IMR-90 (cell line): ENCODE data around the gene COL18A1. TPM values are rescaled to one million over a fixed set of nuclear protein-coding genes. Genes with fewer than 3 reads are reported as not detected.

Source experiments
- ATAC-seq: fragments of 200-7000 bp; cut with Tn5 transposase; 2 replicates; pipeline ENCODE4 v1.9.1; 2020; ENCODE audit warnings: low read depth, mild to moderate bottlenecking, moderate library complexity
- BruUV-seq: library from RNA; stranded (reverse); fragments of 400-500 nt; replicated peaks from 2 replicates; lab custom pipeline; 2021; lab: Mats Ljungman, UMichigan
- CTCF ChIA-PET: fragments of 300-600 bp; formaldehyde crosslinking; extraction: SDS; loops from one replicate; lab custom pipeline; 2021; ENCODE audit warnings: antibody characterized with exemption; lab: Yijun Ruan, JAX
- POLR2A ChIA-PET: fragments of 300-600 bp; sonication (Branson Sonifier 250); formaldehyde crosslinking; loops from one replicate; lab custom pipeline; 2022; ENCODE audit warnings: antibody characterized with exemption; ENCODE audit not compliant: unreplicated experiment; lab: Charles Lee
- DNase-seq: peaks from one replicate; pipeline ENCODE4 v3.0.0; 2013
- H2AFZ ChIP-seq: replicated peaks from 2 replicates; pipeline ENCODE3; 2013; ENCODE audit warnings: low read length, mild to moderate bottlenecking; ENCODE audit not compliant: poor library complexity
- H2AK5ac ChIP-seq: 2 replicates; pipeline ENCODE4 v1.6.1; 2013; ENCODE audit warnings: low read depth, low read length, inconsistent platforms
- H2AK9ac ChIP-seq: replicated peaks from 2 replicates; pipeline ENCODE3; 2013; ENCODE audit warnings: mild to moderate bottlenecking, low read depth, low read length, moderate library complexity; ENCODE audit not compliant: poor library complexity
- H2BK120ac ChIP-seq: 2 replicates; pipeline ENCODE4 v1.6.1; 2013; ENCODE audit warnings: low read depth, low read length, inconsistent platforms
- H2BK15ac ChIP-seq: 3 replicates; pipeline ENCODE4 v1.6.1; 2013; ENCODE audit warnings: low read depth, low read length, inconsistent platforms
- H2BK20ac ChIP-seq: 2 replicates; pipeline ENCODE4 v1.6.1; 2013; ENCODE audit warnings: low read depth, mild to moderate bottlenecking, inconsistent platforms, low read length, moderate library complexity
- H2BK5ac ChIP-seq: 2 replicates; pipeline ENCODE4 v1.6.1; 2013; ENCODE audit warnings: mild to moderate bottlenecking, low read depth, low read length, inconsistent platforms; ENCODE audit not compliant: poor library complexity, severe bottlenecking
- H3K14ac ChIP-seq: replicated peaks from 2 replicates; pipeline ENCODE4 v1.6.1; 2013; ENCODE audit warnings: low read depth, low read length, inconsistent platforms
- H3K18ac ChIP-seq: 2 replicates; pipeline ENCODE4 v1.6.1; 2013; ENCODE audit warnings: low read depth, low read length, control low read depth
- H3K23ac ChIP-seq: 2 replicates; pipeline ENCODE4 v1.6.1; 2013; ENCODE audit warnings: low read depth, low read length, inconsistent platforms
- H3K27ac ChIP-seq: 2 replicates; pipeline ENCODE4 v1.5.1; 2013; ENCODE audit warnings: mild to moderate bottlenecking, control low read depth, low read length; ENCODE audit not compliant: insufficient read depth
- H3K27me3 ChIP-seq: 2 replicates; pipeline ENCODE4 v1.6.1; 2013; ENCODE audit warnings: low read length; ENCODE audit not compliant: control insufficient read depth, insufficient read depth
- H3K36me3 ChIP-seq: 2 replicates; pipeline ENCODE4 v1.6.1; 2013; ENCODE audit warnings: low read length, mixed read lengths; ENCODE audit not compliant: control insufficient read depth, insufficient read depth
- H3K4ac ChIP-seq: 2 replicates; pipeline ENCODE4 v1.6.1; 2013; ENCODE audit warnings: low read depth, low read length, inconsistent platforms
- H3K4me1 ChIP-seq: 2 replicates; pipeline ENCODE4 v1.6.1; 2013; ENCODE audit warnings: low read length, mixed read lengths; ENCODE audit not compliant: control insufficient read depth, insufficient read depth
- H3K4me2 ChIP-seq: 2 replicates; pipeline ENCODE4 v1.6.1; 2013; ENCODE audit warnings: low read depth, mild to moderate bottlenecking, control low read depth, low read length, moderate library complexity
- H3K4me3 ChIP-seq: 2 replicates; pipeline ENCODE4 v1.5.1; 2013; ENCODE audit warnings: low read depth, mild to moderate bottlenecking, control low read depth, low read length, moderate library complexity; ENCODE audit not compliant: insufficient read depth
- H3K56ac ChIP-seq: 2 replicates; pipeline ENCODE4 v1.6.1; 2013; ENCODE audit warnings: low read length, inconsistent platforms; ENCODE audit not compliant: insufficient read depth; ENCODE audit errors: extremely low read depth
- H3K79me1 ChIP-seq, 2 experiments: 2 replicates each; pipeline ENCODE4 v1.6.1; 2013; ENCODE audit warnings: low read length in 2 of 2, inconsistent platforms in 1 of 2, low read depth in 1 of 2
- H3K9ac ChIP-seq: 2 replicates; pipeline ENCODE4 v1.6.1; 2013; ENCODE audit warnings: low read depth, low read length, control low read depth
- H3K9me1 ChIP-seq: 2 replicates; pipeline ENCODE4 v1.6.1; 2013; ENCODE audit warnings: low read length, inconsistent platforms; ENCODE audit not compliant: insufficient read depth
- H3K9me3 ChIP-seq: 2 replicates; pipeline ENCODE4 v1.6.1; 2013; ENCODE audit warnings: low read length; ENCODE audit not compliant: control insufficient read depth, insufficient read depth
- H4K20me1 ChIP-seq: 2 replicates; pipeline ENCODE4 v1.6.1; 2013; ENCODE audit warnings: low read length, inconsistent platforms; ENCODE audit not compliant: insufficient read depth
- H4K5ac ChIP-seq: 2 replicates; pipeline ENCODE4 v1.6.1; 2013; ENCODE audit warnings: mild to moderate bottlenecking, low read depth, low read length, control low read depth
- H4K8ac ChIP-seq, 2 experiments: 2 replicates each; pipeline ENCODE4 v1.6.1; 2013; ENCODE audit warnings: low read depth in 2 of 2, low read length in 2 of 2, control low read depth in 1 of 2, inconsistent platforms in 1 of 2
- H4K91ac ChIP-seq: 2 replicates; pipeline ENCODE4 v1.6.1; 2013; ENCODE audit warnings: low read depth, low read length, inconsistent platforms; ENCODE audit not compliant: insufficient read depth
- FOS ChIP-seq: fragments of 150-350 bp; IDR thresholded peaks from 2 replicates; pipeline ENCODE4 v1.6.1; 2016; ENCODE audit warnings: low read depth, low read length
- NFE2L2 ChIP-seq: fragments of 150-350 bp; IDR thresholded peaks from 2 replicates; pipeline ENCODE4 v1.6.1; 2016; ENCODE audit warnings: low read depth, mild to moderate bottlenecking, low read length
- WGBS, 2 experiments: methylation state at CpG; one replicate each; pipeline versions ENCODE4 v1.1.5 to v1.1.7; 2013; ENCODE audit warnings: missing lambda C conversion rate in 2 of 2; ENCODE audit not compliant: insufficient read length in 1 of 2; ENCODE audit errors: extremely low coverage in 2 of 2; 5-methylcytosine and 5-hydroxymethylcytosine counted together
- dilution Hi-C: fragments of 300-500 bp; cut with HindIII; formaldehyde crosslinking; loops from one replicate; pipeline ENCODE4 v1.14.3; 2018; ENCODE audit warnings: low sequenced_read_pairs; ENCODE audit not compliant: unreplicated experiment
- in situ Hi-C: fragments of 300-500 bp; cut with MboI; formaldehyde crosslinking; loops from 3 replicates; pipeline ENCODE4 v1.14.3; 2019; ENCODE audit warnings: low sequenced_read_pairs, inconsistent platforms, mixed read lengths
- intact Hi-C: fragments of 100-400 bp; cut with micrococcal nuclease; formaldehyde crosslinking; loops from 2 replicates; pipeline ENCODE4 v1.10.0; 2022
- polyA plus RNA-seq, 3 experiments: library from polyadenylated mRNA; depleted of rRNA; stranded (reverse); fragments of >200 nt; gene quantifications; 2 replicates each; pipeline ENCODE4 v1.2.3, GENCODE V29; 2012; ENCODE audit warnings: low replicate concordance in 1 of 3
- total RNA-seq: library from RNA; depleted of rRNA; stranded (reverse); fragments of >200 nt; gene quantifications from 2 replicates; pipeline ENCODE4 v1.2.3, GENCODE V29; 2012

The COL18A1 gene
- total and polyA plus RNA-seq, 2 of the 4 experiments (the other 2 are of a cell fraction), result 4.3 to 46.7 TPM

GRCh38 chr21:45372732-45373355 lies 32.1 kb upstream of the COL18A1 start:
- Histone ChIP-seq H2AFZ (no peak overlapping the region), H3K27me3 (no peaks in the 10 kb centered on the region), H3K23ac (no peak overlapping the region), H3K4me2 (no peak overlapping the region), H2BK20ac (peak overlapping the region; percentile 65), H3K4me3 (no peak overlapping the region), H4K20me1 (no peaks in the 10 kb centered on the region), H3K14ac (0 out of 2 replicates have a peak overlapping the region, but pooled peaks have one; percentile 31), H2BK15ac (peak overlapping the region; percentile 74; the same call in 1 of the 3 replicates), H3K27ac (no peak overlapping the region), H4K5ac (no peak overlapping the region; the same call in 1 of the 2 replicates), H3K4me1 (peaks cover 6% of the 10 kb centered on the region), H3K36me3 (no peaks in the 10 kb centered on the region), H3K9me1 (peaks cover 5% of the 10 kb centered on the region; the same call in 1 of the 2 replicates), H3K18ac (peak overlapping the region; percentile 1; the same call in 1 of the 2 replicates), H2BK120ac (peak overlapping the region; percentile 47), H3K9ac (no peak overlapping the region), H4K8ac (peak overlapping the region in 1 of 2 experiments; percentile 35; a peak in 1 of 4 replicates), H3K9me3 (peaks cover 4% of the 10 kb centered on the region), H2AK9ac (no peak overlapping the region), H2BK5ac (no peak overlapping the region), H3K4ac (peak overlapping the region; percentile 36; the same call in 1 of the 2 replicates), H4K91ac (0 out of 2 replicates have a peak overlapping the region, but pooled peaks have one; percentile 45), H3K56ac (no peak overlapping the region), H3K79me1 (peaks cover 0 to under 1% of the 10 kb centered on the region in 2 experiments; a peak in 1 of 4 replicates), H2AK5ac (peak overlapping the region; percentile 82; the same call in 1 of the 2 replicates)
- intact Hi-C loops, result no loop called here
- peak; percentile 22 for DNase-seq
- BruUV-seq, result no TSS peak
- in situ Hi-C loops, result no loop called here
- TF ChIP-seq NFE2L2, result 0 out of 2 replicates have a peak, but pooled peaks have one; percentile 8
- TF ChIP-seq FOS, result no peak
- dilution Hi-C loops, result no loop called here
- POLR2A ChIA-PET, result no interaction called here
- CTCF ChIA-PET, result no interaction called here
- ATAC-seq, result no peak
- WGBS, 2 experiments, result 86% methylated on average over 2 of the region's 7 CpGs; no CpG with 5 or more reads in 1 of the 2 experiments
